ENCODE measurements around the gene NPIPA8. TPM values are rescaled to one million over a fixed set of nuclear protein-coding genes. Genes with fewer than 3 reads are reported as not detected.
"Not testable (repeated sequence)": the region's sequence is repeated elsewhere in the genome, so short reads cannot be mapped to it uniquely, and the experiment has no call there.

NPIPA8 gene
- total RNA-seq, 1 donor, result under 0.01 TPM

- not testable (repeated sequence) for H3K4me3 ChIP-seq (ENCODE audit: low read depth, low read length)
Observed at GRCh38 chr16:18290959-18291358, 45.6 kb downstream of the NPIPA8 start.

GRCh38 chr16:18286342-18286741, 50.2 kb downstream of the NPIPA8 start:
- DNase-seq (ENCODE audit: low read depth); H3K4me3 ChIP-seq (ENCODE audit: low read depth, low read length): not testable (repeated sequence)

More at GRCh38 chr16:18290959-18291358, 45.6 kb downstream of the NPIPA8 start:
- not testable (repeated sequence) for DNase-seq (ENCODE audit: low read depth)

- not testable (repeated sequence) for H3K4me3 ChIP-seq (ENCODE audit: low read depth, low read length); DNase-seq (ENCODE audit: low read depth)
Observed at GRCh38 chr16:18280319-18280718, 56.2 kb downstream of the NPIPA8 start.

GRCh38 chr16:18276756-18277155, 59.8 kb downstream of the NPIPA8 start:
- H3K4me3 ChIP-seq (ENCODE audit: low read depth, low read length); DNase-seq (ENCODE audit: low read depth): not testable (repeated sequence)

- not testable (repeated sequence) for DNase-seq (ENCODE audit: low read depth); H3K4me3 ChIP-seq (ENCODE audit: low read depth, low read length)
Observed at GRCh38 chr16:18270171-18270570, 66.4 kb downstream of the NPIPA8 start.

Small RNA genes lying within 50 kb of the gene (small RNA-seq; reads per million reads assigned to genes)
- gene AC126755.6, result not detected
- not detected for gene MIR6511A4
- gene MIR6770-3, result not detected

Other genes starting within 250 kb of the NPIPA8 start
- 101 and 124 TPM in 2 replicates for gene NOMO2, start 225.4 kb upstream of the NPIPA8 start, total RNA-seq